WTC11 (cell line): ENCODE measurements around the gene GUF1. TPM values are rescaled to one million over a fixed set of nuclear protein-coding genes. Genes with fewer than 3 reads are reported as not detected.

Experiments used
- ARID4B ChIP-seq: sonication (generic); formaldehyde crosslinking; IDR thresholded peaks from 2 replicates; pipeline ENCODE4 v1.8.0; 2023; ENCODE audit warnings: missing genetic modification reagents, mild to moderate bottlenecking, borderline replicate concordance
- ATF1 ChIP-seq: sonication (generic); formaldehyde crosslinking; IDR thresholded peaks from 2 replicates; pipeline ENCODE4 v1.8.1; 2023; ENCODE audit warnings: mild to moderate bottlenecking, moderate library complexity, missing genetic modification reagents
- ATF2 ChIP-seq: sonication (generic); formaldehyde crosslinking; IDR thresholded peaks from 2 replicates; pipeline ENCODE4 v1.8.1; 2022; ENCODE audit warnings: low read depth, missing genetic modification reagents, borderline replicate concordance
- ATF6 ChIP-seq: sonication (generic); formaldehyde crosslinking; IDR thresholded peaks from 2 replicates; pipeline ENCODE4 v1.8.1; 2023; ENCODE audit warnings: mild to moderate bottlenecking, missing genetic modification reagents
- CREB1 ChIP-seq: sonication (generic); formaldehyde crosslinking; IDR thresholded peaks from 2 replicates; pipeline ENCODE4 v1.8.0; 2023; ENCODE audit warnings: mild to moderate bottlenecking, missing genetic modification reagents
- E2F5 ChIP-seq: sonication (generic); formaldehyde crosslinking; IDR thresholded peaks from 2 replicates; pipeline ENCODE4 v1.8.1; 2022; ENCODE audit warnings: mild to moderate bottlenecking, moderate library complexity, missing genetic modification reagents
- ELF4 ChIP-seq: sonication (generic); formaldehyde crosslinking; IDR thresholded peaks from 2 replicates; pipeline ENCODE4 v1.8.1; 2022; ENCODE audit warnings: low read depth, mild to moderate bottlenecking, moderate library complexity, missing genetic modification reagents
- HMGXB4 ChIP-seq: sonication (generic); formaldehyde crosslinking; IDR thresholded peaks from 2 replicates; pipeline ENCODE4 v1.8.1; 2023; ENCODE audit warnings: mild to moderate bottlenecking, moderate library complexity, missing genetic modification reagents
- IRF1 ChIP-seq: sonication (generic); formaldehyde crosslinking; IDR thresholded peaks from 2 replicates; pipeline ENCODE4 v1.8.0; 2023; ENCODE audit warnings: missing genetic modification reagents
- IRF2 ChIP-seq: sonication (generic); formaldehyde crosslinking; IDR thresholded peaks from 2 replicates; pipeline ENCODE4 v1.8.0; 2022; ENCODE audit warnings: low read depth, missing genetic modification reagents, borderline replicate concordance
- JUN ChIP-seq: sonication (generic); formaldehyde crosslinking; IDR thresholded peaks from 2 replicates; pipeline ENCODE4 v1.8.0; 2023; ENCODE audit warnings: mild to moderate bottlenecking, missing genetic modification reagents
- NFE2L1 ChIP-seq: sonication (generic); formaldehyde crosslinking; IDR thresholded peaks from 2 replicates; pipeline ENCODE4 v1.8.1; 2023; ENCODE audit warnings: missing genetic modification reagents
- OVOL2 ChIP-seq: fragments of 250-450 bp; sonication (Bioruptor Pico); IDR thresholded peaks from 2 replicates; pipeline ENCODE4 v1.9.0; 2021; ENCODE audit warnings: mild to moderate bottlenecking, borderline replicate concordance
- RORB ChIP-seq: fragments of 250-450 bp; sonication (Bioruptor Pico); IDR thresholded peaks from 2 replicates; pipeline ENCODE4 v1.9.0; 2021; ENCODE audit warnings: mild to moderate bottlenecking
- STAT6 ChIP-seq: sonication (generic); formaldehyde crosslinking; conservative IDR thresholded peaks from 2 replicates; pipeline ENCODE4 v1.8.1; 2023; ENCODE audit warnings: mild to moderate bottlenecking, low read depth, missing genetic modification reagents, moderate library complexity
- TEAD4 ChIP-seq: sonication (generic); formaldehyde crosslinking; IDR thresholded peaks from 2 replicates; pipeline ENCODE4 v1.8.0; 2022; ENCODE audit warnings: mild to moderate bottlenecking, missing genetic modification reagents
- ZBTB21 ChIP-seq: sonication (generic); formaldehyde crosslinking; IDR thresholded peaks from 2 replicates; pipeline ENCODE4 v1.8.1; 2023; ENCODE audit warnings: mild to moderate bottlenecking, missing genetic modification reagents, borderline replicate concordance
- ZBTB43 ChIP-seq: sonication (generic); formaldehyde crosslinking; IDR thresholded peaks from 2 replicates; pipeline ENCODE4 v1.8.1; 2023; ENCODE audit warnings: mild to moderate bottlenecking, missing genetic modification reagents
- ZNF263 ChIP-seq: sonication (generic); formaldehyde crosslinking; IDR thresholded peaks from 2 replicates; pipeline ENCODE4 v1.8.1; 2022; ENCODE audit warnings: low read depth, mild to moderate bottlenecking, moderate library complexity, missing genetic modification reagents
- ZNF416 ChIP-seq: fragments of 250-450 bp; sonication (Bioruptor Pico); IDR thresholded peaks from 2 replicates; pipeline ENCODE4 v1.9.0; 2021; ENCODE audit warnings: mild to moderate bottlenecking, inconsistent platforms
- ZNF423 ChIP-seq: fragments of 250-450 bp; sonication (Bioruptor Pico); IDR thresholded peaks from 2 replicates; pipeline ENCODE4 v2.1.2; 2022; ENCODE audit warnings: mild to moderate bottlenecking, moderate library complexity
- total RNA-seq: library from RNA; stranded (reverse); gene quantifications from 3 replicates; pipeline ENCODE4 v1.2.3, GENCODE V29; 2021

GUF1 gene
- total RNA-seq, 1 experiment from 2014 or later: 37.6 TPM

- TF ChIP-seq ZBTB43 (CRISPR knock-in tag): peak; percentile 81
- TF ChIP-seq ZBTB21 (CRISPR knock-in tag): no peak
- no peak for TF ChIP-seq TEAD4
- TF ChIP-seq ATF6 (CRISPR knock-in tag): no peak
- no peak for TF ChIP-seq ATF2
- TF ChIP-seq ZNF423: no peak
- 0 out of 2 replicates have a peak, but pooled peaks have one; percentile 34 for TF ChIP-seq CREB1 (CRISPR knock-in tag)
- TF ChIP-seq ZNF263 (CRISPR knock-in tag): no peak
- TF ChIP-seq IRF2 (CRISPR knock-in tag): no peak
- TF ChIP-seq RORB: no peak
- TF ChIP-seq ATF1 (CRISPR knock-in tag): no peak
- no peak for TF ChIP-seq JUN (CRISPR knock-in tag)
- TF ChIP-seq E2F5: peak; percentile 75
- no peak for TF ChIP-seq HMGXB4 (CRISPR knock-in tag)
- TF ChIP-seq OVOL2 (CRISPR knock-in tag): no peak
- no peak for TF ChIP-seq STAT6
- TF ChIP-seq ARID4B (CRISPR knock-in tag): no peak
- TF ChIP-seq IRF1 (CRISPR knock-in tag): no peak
- peak; percentile 77 for TF ChIP-seq NFE2L1 (CRISPR knock-in tag)
- TF ChIP-seq ELF4 (CRISPR knock-in tag): no peak
- TF ChIP-seq ZNF416 (CRISPR knock-in tag): no peak
Observed at GRCh38 chr4:44726038-44726871, 48.0 kb downstream of the GUF1 start, which contains the start of gene GNPDA2 (continued).
